Testis (tissue), 2 donors: ENCODE measurements around the gene ERC2.

Experiments
- CTCF ChIP-seq, 3 experiments: fragments of 450-650 bp in 2 of 3; fragments of 200-600 bp in 1 of 3; sonication (generic) in 1 of 3; IDR thresholded peaks; one replicate each; pipeline ENCODE4 v1.5.1; 2016 to 2019; ENCODE audit warnings: antibody characterized with exemption in 3 of 3, mild to moderate bottlenecking in 2 of 3, moderate library complexity in 1 of 3
- POLR2A ChIP-seq: fragments of 450-650 bp; IDR thresholded peaks from one replicate; pipeline ENCODE4 v1.6.1; 2017; ENCODE audit warnings: antibody characterized with exemption, mild to moderate bottlenecking, moderate library complexity

GRCh38 chr3:56180433-56180832 is 287.8 kb downstream of the ERC2 start:
- no peak for TF ChIP-seq CTCF (IDR thresholded peaks at IDR 0.05)
- no peak for TF ChIP-seq POLR2A
